Endometrium (tissue), 2 donors: Measurements from ENCODE around the gene ERICH6B.

ENCODE experiments used
- FAIRE-seq: peaks from 2 replicates; lab custom pipeline; 2012; peaks lifted over from hg19 to GRCh38; lab: Jason Lieb, UNC
- donor health status: control.
- donor health status: control.

Gene ERICH6B

DNA sequence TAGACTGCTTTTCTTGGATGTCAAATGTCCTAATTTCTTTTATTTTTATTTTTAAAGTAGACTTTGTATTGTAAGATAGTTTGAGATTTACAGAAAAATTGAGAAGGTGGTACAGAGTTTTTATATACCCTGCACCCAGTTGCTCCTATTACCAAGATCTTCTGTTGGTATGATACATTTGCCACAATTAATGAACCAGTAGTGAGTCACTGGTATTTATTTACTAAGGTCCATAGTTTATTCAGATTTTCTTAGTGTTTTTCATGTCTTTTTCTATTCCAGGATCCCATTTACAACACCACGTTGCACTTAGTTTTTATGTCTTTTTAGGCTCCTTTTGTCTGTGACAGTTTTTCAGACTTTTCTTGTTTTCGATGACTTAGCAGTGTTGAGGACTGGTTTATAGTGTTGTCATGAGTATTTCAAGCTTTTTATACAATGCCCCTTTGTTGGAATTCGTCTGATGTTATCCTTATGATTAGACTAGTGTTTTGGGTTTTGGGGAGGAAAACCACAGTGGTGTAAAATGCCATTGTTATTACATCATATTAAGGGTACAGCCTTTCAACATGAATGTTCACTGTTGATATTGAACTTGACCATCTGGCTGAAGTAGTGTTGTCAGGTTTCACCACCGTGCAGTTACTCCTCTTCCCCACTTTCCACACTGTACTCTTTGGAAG is 114.9 kb downstream of the ERICH6B start:
- no peak for FAIRE-seq

GRCh38 chr13:45496942-45497341 is 118.6 kb downstream of the ERICH6B start:
- FAIRE-seq, result no peak

DNA sequence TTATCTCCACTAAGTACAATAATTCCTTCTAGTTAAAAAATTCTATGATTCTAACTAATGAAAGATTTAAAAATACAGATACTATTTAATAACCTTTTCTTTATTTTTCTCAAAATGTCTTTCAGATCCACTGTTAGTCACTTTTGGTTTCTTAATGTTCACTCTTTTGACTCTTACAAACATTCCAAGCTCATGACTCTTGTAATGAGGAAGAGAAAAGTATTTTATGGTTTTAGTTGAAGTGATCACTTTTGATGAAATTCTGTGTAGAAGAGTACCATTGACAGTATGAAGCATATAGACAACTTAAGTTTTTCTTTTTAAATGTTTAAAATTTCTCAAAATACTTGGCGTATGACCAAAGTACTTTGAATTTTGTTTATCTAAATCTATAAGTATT is 123.0 kb downstream of the ERICH6B start:
- FAIRE-seq, result peak; percentile 68
